Thoracic aorta (tissue), 2 donors: ENCODE measurements around the gene LRRC8E. TPM values are rescaled to one million over a fixed set of nuclear protein-coding genes. Genes with fewer than 3 reads are reported as not detected.

Experiments used
- total RNA-seq, 2 donors: library from RNA; depleted of rRNA; stranded (reverse); fragments of >200 nt; gene quantifications; one replicate each; pipeline versions ENCODE4 v1.1.0 to v1.2.3, GENCODE V29; 2016

Gene LRRC8E
- total RNA-seq, 2 donors from 2014 or later: 0.14 TPM; not detected in 1

Other genes starting within 250 kb of the LRRC8E start
- not detected for gene RETN, start 219.5 kb upstream of the LRRC8E start, total RNA-seq
- under 1 TPM in 1 of 2 donors, not detected in 1; 0.92 TPM for gene MCEMP1, start 211.4 kb upstream of the LRRC8E start, total RNA-seq
- gene TRAPPC5, start 207.7 kb upstream of the LRRC8E start, total RNA-seq: 10 to 100 TPM; 69.8 to 70.0 TPM
- gene FCER2, start 186.4 kb upstream of the LRRC8E start, total RNA-seq: 1 to 10 TPM; 1.4 to 1.5 TPM
- 1 to 10 TPM in 1 of 2 donors, under 1 TPM in 1; 0.49 to 6.2 TPM for gene CLEC4G, start 156.4 kb upstream of the LRRC8E start, total RNA-seq
- gene CD209, start 141.0 kb upstream of the LRRC8E start, total RNA-seq: 10 to 100 TPM in 1 of 2 donors, 1 to 10 TPM in 1; 6.8 to 14.2 TPM
- gene CLEC4M, start 125.3 kb upstream of the LRRC8E start, total RNA-seq: not detected
- 10 to 100 TPM; 12.1 to 16.8 TPM for gene EVI5L, start 58.3 kb upstream of the LRRC8E start, total RNA-seq
- not detected for gene PRR36, start 14.1 kb upstream of the LRRC8E start, total RNA-seq
- 10 to 100 TPM; 15.2 to 16.9 TPM for gene MAP2K7, start 15.4 kb downstream of the LRRC8E start, total RNA-seq
- not detected for gene TGFBR3L, start 26.3 kb downstream of the LRRC8E start, total RNA-seq
- 10 to 100 TPM; 13.3 to 26.1 TPM for gene SNAPC2, start 31.8 kb downstream of the LRRC8E start, total RNA-seq
- gene CTXN1, start 37.6 kb downstream of the LRRC8E start, total RNA-seq: under 1 TPM in 1 of 2 donors, not detected in 1; 0.54 TPM
- gene TIMM44, start 55.2 kb downstream of the LRRC8E start, total RNA-seq: 10 to 100 TPM; 51.2 to 77.6 TPM
- gene ELAVL1, start 117.1 kb downstream of the LRRC8E start, total RNA-seq: 10 to 100 TPM; 33.6 to 39.2 TPM
- not detected for gene CCL25, start 164.2 kb downstream of the LRRC8E start, total RNA-seq